Activated T-cell treated with anti-CD3 and anti-CD28 coated beads, Interleukin-2, amount 50 U/mL, for 4 hours (primary cell): Measurements from ENCODE around the gene DUS1L. TPM values are rescaled to one million over a fixed set of nuclear protein-coding genes. Genes with fewer than 3 reads are reported as not detected.

Source experiments
- ATAC-seq, 2 donors: fragments of 200-7000 bp; cut with Tn5 transposase; one replicate each; pipeline ENCODE4 v1.10.0; 2021
- DNase-seq: peaks from one replicate; pipeline ENCODE4 v3.0.0-alpha.2; 2020
- H3K27me3 Mint-ChIP-seq: one replicate; pipeline ENCODE4 v1.8.0; 2021; ENCODE audit warnings: low read depth, mixed read lengths
- H3K36me3 Mint-ChIP-seq: one replicate; pipeline ENCODE4 v1.8.0; 2022; ENCODE audit warnings: mixed read lengths; ENCODE audit not compliant: insufficient read depth
- H3K4me1 Mint-ChIP-seq: one replicate; pipeline ENCODE4 v1.8.0; 2021; ENCODE audit warnings: low read depth, mixed read lengths
- H3K4me3 Mint-ChIP-seq: one replicate; pipeline ENCODE4 v1.8.0; 2021; ENCODE audit warnings: mild to moderate bottlenecking, moderate library complexity, mixed read lengths
- H3K9me3 Mint-ChIP-seq: one replicate; pipeline ENCODE4 v1.8.0; 2021; ENCODE audit warnings: mixed read lengths
- total RNA-seq, 3 donors: library from RNA; stranded (reverse); gene quantifications; one replicate each; pipeline ENCODE4 v1.2.1, GENCODE V29; 2021

The DUS1L gene
- total RNA-seq, 3 donors from 2014 or later = 323 to 369 (median 326) TPM

GRCh38 chr17:82086941-82087906, 21.6 kb upstream of the DUS1L start:
- Mint-ChIP-seq H3K9me3 (no peaks in the 10 kb centered on the region), H3K36me3 (no peaks in the 10 kb centered on the region), H3K4me1 (no peaks in the 10 kb centered on the region), H3K4me3 (no peak overlapping the region), H3K27me3 (no peaks in the 10 kb centered on the region)
- no peak for DNase-seq
- no peak for ATAC-seq

DNA sequence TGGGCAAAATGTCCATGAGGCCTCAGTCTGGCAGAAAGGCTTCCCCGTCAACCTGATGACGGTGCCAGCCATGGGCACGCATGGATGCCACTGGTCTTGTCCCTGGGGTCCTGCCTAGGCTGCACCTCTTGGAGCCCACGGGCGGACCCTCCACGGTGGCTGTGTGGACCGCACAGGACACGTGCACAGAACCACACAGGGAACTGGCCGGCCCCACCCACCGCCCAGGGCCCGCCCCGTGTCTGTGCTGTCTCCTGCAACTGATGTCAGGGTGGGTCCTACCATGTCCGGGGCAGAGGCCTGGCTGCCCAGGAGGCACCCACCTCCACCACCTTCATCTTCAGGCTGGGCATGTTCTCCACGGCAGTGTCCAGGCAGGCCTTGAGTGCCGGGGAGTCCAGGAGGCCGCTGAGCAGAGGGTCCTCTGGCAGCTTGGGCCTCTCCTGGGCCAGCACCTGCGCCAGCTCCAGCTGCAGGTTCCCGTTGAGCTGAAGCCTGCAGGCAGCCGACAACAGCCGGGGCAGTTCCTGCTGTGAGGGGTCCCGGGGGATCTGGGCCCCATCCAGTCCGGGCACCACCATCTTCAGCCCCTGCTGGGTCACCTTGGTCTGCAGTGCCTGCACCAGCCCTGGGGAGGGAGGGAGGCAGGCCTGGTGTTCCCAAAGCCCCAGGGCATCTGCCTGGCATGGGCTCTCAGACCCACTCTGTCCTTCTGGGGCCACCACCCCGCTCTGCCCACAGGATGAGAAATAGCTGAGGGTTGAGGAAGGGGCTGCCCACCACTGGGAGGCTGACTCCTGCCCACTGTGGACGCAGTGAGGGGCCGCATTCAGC, 20.5 kb upstream of the DUS1L start:
- no peak for DNase-seq

GRCh38 chr17:82085031-82085861, 19.6 kb upstream of the DUS1L start:
- no peak for DNase-seq
- H3K9me3 Mint-ChIP-seq = no peaks in the 10 kb centered on the region
- ATAC-seq = no peak

More for the DNA sequence above, 20.5 kb upstream of the DUS1L start:
- Mint-ChIP-seq H3K9me3 (no peaks in the 10 kb centered on the region), H3K36me3 (no peaks in the 10 kb centered on the region), H3K4me1 (no peaks in the 10 kb centered on the region), H3K27me3 (no peaks in the 10 kb centered on the region), H3K4me3 (no peak overlapping the region)
- ATAC-seq = no peak

DNA sequence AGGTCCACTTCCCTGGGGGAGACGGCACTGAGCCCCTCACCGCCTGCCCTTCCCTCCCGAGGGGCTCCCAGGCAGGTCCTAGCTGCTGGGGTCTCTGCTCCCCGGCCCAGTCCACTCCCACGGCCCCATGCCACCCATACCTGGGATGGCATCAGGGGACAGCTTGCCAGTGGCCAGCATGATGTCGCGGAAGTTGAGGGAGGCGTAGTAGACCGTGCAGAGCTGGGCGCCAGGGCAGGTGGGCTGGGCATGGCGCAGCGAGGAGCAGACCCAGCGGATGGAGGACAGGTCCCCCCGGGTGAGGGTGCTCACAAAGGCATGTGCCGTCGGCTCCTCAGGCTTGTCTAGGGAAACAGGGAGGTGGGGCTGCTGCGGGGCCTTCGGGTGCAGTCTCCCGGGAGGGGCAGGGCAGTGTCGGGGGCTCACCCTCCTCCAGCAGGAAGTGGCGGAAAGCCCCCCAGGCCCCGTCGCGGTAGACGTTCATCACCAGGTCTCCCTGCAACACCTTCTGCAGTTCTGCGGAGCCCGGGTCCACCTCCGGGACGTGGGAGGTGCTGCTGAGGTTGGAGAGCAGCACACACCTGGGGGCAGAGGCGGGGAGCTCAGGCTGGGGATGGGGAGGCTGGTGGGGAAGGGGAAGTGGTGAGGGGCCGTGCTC, 18.9 kb upstream of the DUS1L start:
- Mint-ChIP-seq H3K4me3 (no peak overlapping the region), H3K9me3 (no peaks in the 10 kb centered on the region), H3K36me3 (no peaks in the 10 kb centered on the region), H3K4me1 (no peaks in the 10 kb centered on the region), H3K27me3 (no peaks in the 10 kb centered on the region)
- no peak for DNase-seq
- no peak for ATAC-seq

More at GRCh38 chr17:82085031-82085861, 19.6 kb upstream of the DUS1L start:
- no peaks in the 10 kb centered on the region for H3K27me3 Mint-ChIP-seq
- H3K4me3 Mint-ChIP-seq = no peak overlapping the region
- no peaks in the 10 kb centered on the region for H3K36me3 Mint-ChIP-seq
- H3K4me1 Mint-ChIP-seq = no peaks in the 10 kb centered on the region

- Mint-ChIP-seq H3K4me3 (no peak overlapping the region), H3K36me3 (no peaks in the 10 kb centered on the region), H3K9me3 (no peaks in the 10 kb centered on the region), H3K4me1 (no peaks in the 10 kb centered on the region), H3K27me3 (no peaks in the 10 kb centered on the region)
- no peak for ATAC-seq
- no peak for DNase-seq
Observed at GRCh38 chr17:82083533-82084359, 18.1 kb upstream of the DUS1L start.

GRCh38 chr17:82083009-82083408, 17.4 kb upstream of the DUS1L start:
- H3K4me1 Mint-ChIP-seq = no peaks in the 10 kb centered on the region
- DNase-seq (no peak), ATAC-seq (no peak)
- no peak overlapping the region for H3K4me3 Mint-ChIP-seq
- H3K36me3 Mint-ChIP-seq = peaks cover 2% of the 10 kb centered on the region
- no peaks in the 10 kb centered on the region for H3K27me3 Mint-ChIP-seq
- no peaks in the 10 kb centered on the region for H3K9me3 Mint-ChIP-seq

GRCh38 chr17:82082456-82082855, 16.9 kb upstream of the DUS1L start:
- ATAC-seq = no peak
- DNase-seq = no peak
- Mint-ChIP-seq H3K4me1 (no peaks in the 10 kb centered on the region), H3K36me3 (peaks cover 2% of the 10 kb centered on the region), H3K27me3 (no peaks in the 10 kb centered on the region), H3K9me3 (no peaks in the 10 kb centered on the region), H3K4me3 (no peak overlapping the region)

- H3K9me3 Mint-ChIP-seq = no peaks in the 10 kb centered on the region
- H3K4me1 Mint-ChIP-seq = no peaks in the 10 kb centered on the region
- ATAC-seq (no peak), DNase-seq (no peak)
- peaks cover 2% of the 10 kb centered on the region for H3K36me3 Mint-ChIP-seq
- H3K27me3 Mint-ChIP-seq = no peaks in the 10 kb centered on the region
- H3K4me3 Mint-ChIP-seq = no peak overlapping the region
Observed at GRCh38 chr17:82081966-82082365, 16.4 kb upstream of the DUS1L start.

GRCh38 chr17:82081546-82081945, 15.9 kb upstream of the DUS1L start:
- Mint-ChIP-seq H3K9me3 (no peaks in the 10 kb centered on the region), H3K4me3 (no peak overlapping the region), H3K36me3 (peaks cover 2% of the 10 kb centered on the region), H3K4me1 (no peaks in the 10 kb centered on the region), H3K27me3 (no peaks in the 10 kb centered on the region)
- ATAC-seq = no peak
- no peak for DNase-seq

DNA sequence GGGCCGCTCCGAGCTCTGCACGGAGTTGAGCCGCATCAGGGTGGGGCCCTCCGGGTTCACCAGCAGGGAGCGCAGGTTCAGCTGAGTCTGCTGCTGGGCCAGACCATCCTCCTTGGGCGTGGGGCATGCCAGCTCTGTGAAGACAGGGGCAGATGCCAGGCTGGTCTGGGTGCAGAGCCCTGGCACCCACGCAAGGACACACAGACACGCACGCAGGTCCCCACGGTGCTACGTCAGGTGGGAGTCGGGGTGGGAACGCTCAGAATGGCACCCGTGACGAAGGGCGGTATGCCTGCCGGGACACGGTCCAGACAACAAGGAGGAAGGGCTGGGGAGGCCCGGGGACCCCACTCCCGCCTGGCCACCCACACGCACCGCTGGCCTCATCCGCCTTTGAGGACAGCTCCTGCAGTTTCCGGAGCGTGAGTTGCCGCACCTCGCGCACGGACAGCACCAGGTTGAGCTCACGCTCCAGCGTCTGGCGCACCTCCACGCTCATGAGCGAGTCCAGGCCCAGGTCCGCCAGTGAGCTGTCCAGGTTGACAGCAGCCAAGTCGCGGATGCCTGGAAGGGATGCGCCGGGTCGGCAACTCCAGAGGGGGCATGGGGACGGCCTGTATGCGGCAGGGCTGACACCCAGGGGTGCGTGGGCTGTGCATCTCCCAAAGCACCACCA, 15.3 kb upstream of the DUS1L start:
- no peaks in the 10 kb centered on the region for H3K27me3 Mint-ChIP-seq

GRCh38 chr17:82080048-82080788, 14.6 kb upstream of the DUS1L start:
- ATAC-seq (no peak), DNase-seq (no peak)
- H3K9me3 Mint-ChIP-seq = no peaks in the 10 kb centered on the region
- H3K4me3 Mint-ChIP-seq = no peak overlapping the region
- H3K36me3 Mint-ChIP-seq = peaks cover 2% of the 10 kb centered on the region
- H3K27me3 Mint-ChIP-seq = no peaks in the 10 kb centered on the region
- H3K4me1 Mint-ChIP-seq = no peaks in the 10 kb centered on the region

More for the DNA sequence above, 15.3 kb upstream of the DUS1L start:
- peaks cover 2% of the 10 kb centered on the region for H3K36me3 Mint-ChIP-seq
- no peaks in the 10 kb centered on the region for H3K9me3 Mint-ChIP-seq
- H3K4me1 Mint-ChIP-seq = no peaks in the 10 kb centered on the region
- ATAC-seq = no peak
- no peak overlapping the region for H3K4me3 Mint-ChIP-seq
- no peak for DNase-seq

DNA sequence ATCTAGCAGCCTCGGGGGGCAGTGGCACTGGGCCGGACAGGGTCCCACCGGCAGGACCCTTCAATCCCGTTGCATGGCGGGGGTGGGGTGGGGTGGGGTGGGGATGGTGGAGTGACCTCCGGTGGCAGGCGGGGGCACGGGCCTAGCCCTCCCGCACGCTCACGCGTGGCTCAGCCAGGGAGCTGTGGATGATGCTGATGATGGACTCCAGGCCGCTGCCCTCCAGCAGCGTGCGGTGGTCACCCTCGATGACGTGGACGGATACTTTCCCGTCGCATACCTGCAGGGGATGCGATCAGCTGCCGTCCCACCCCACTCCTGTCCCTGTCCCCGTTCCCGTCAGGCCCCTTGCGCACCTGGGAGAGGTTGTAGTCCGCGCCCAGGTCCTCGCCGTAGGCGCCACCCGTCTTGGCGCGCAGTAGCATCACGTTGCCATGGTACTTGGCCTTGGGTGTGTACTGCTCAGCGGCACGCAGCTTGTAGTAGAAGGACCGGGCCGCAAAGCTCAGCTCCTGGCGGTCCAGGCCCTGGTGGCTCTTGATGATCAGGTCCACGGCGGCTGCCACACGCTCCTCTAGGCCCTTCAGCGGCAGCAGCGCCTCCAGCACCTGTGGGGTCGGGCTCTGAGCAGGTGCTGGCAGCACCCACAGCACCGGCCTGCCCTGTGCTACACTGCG, 13.5 kb upstream of the DUS1L start:
- H3K4me1 Mint-ChIP-seq = no peaks in the 10 kb centered on the region
- H3K27me3 Mint-ChIP-seq = no peaks in the 10 kb centered on the region
- ATAC-seq = no peak
- no peak overlapping the region for H3K4me3 Mint-ChIP-seq
- DNase-seq = no peak
- peaks cover 2% of the 10 kb centered on the region for H3K36me3 Mint-ChIP-seq
- no peaks in the 10 kb centered on the region for H3K9me3 Mint-ChIP-seq
